Fibroblast of pulmonary artery (primary cell): ENCODE results near the gene UBIAD1.
A peak's percentile ranks its signal among the peaks of the same experiment; 100 is the strongest.

Experiments used
- DNase-seq: peaks from one replicate; pipeline ENCODE4 v3.0.0-alpha.2; 2010; ENCODE audit warnings: low read depth
- H3K4me3 ChIP-seq: replicated peaks from 2 replicates; pipeline ENCODE4 v1.5.1; 2011; ENCODE audit warnings: low read depth, mild to moderate bottlenecking, control low read depth, low read length, moderate library complexity
- TF ChIP-seq, protein P1 (sequence below): IDR thresholded peaks from 2 replicates; pipeline ENCODE4 v1.5.1; 2011; ENCODE audit warnings: mild to moderate bottlenecking, control low read depth, low read length, inconsistent platforms; ENCODE audit errors: missing control alignments

The UBIAD1 gene

DNA sequence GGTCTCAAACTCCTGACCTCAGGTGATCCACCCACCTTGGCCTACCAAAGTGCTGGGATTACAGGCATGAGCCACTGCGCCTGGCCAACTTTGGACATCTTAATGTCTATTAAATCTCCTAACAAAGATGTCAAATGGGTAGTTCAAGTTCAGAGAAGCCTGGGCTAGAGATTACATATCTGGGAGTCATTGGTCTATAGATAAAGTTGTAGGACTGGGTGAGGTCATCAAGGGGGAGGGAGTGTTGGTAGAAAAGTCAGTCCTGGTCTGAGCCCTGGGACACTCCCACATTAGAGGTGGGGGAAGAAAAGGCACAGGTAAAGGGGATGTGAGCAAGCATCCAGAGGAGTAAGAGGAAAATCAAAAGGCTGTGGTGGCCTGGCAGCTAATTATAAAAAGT lies 6.6 kb downstream of the UBIAD1 start:
- no peak overlapping the region for H3K4me3 ChIP-seq
- TF ChIP-seq, protein P1, sequence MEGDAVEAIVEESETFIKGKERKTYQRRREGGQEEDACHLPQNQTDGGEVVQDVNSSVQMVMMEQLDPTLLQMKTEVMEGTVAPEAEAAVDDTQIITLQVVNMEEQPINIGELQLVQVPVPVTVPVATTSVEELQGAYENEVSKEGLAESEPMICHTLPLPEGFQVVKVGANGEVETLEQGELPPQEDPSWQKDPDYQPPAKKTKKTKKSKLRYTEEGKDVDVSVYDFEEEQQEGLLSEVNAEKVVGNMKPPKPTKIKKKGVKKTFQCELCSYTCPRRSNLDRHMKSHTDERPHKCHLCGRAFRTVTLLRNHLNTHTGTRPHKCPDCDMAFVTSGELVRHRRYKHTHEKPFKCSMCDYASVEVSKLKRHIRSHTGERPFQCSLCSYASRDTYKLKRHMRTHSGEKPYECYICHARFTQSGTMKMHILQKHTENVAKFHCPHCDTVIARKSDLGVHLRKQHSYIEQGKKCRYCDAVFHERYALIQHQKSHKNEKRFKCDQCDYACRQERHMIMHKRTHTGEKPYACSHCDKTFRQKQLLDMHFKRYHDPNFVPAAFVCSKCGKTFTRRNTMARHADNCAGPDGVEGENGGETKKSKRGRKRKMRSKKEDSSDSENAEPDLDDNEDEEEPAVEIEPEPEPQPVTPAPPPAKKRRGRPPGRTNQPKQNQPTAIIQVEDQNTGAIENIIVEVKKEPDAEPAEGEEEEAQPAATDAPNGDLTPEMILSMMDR = no peak
- no peak for DNase-seq

DNA sequence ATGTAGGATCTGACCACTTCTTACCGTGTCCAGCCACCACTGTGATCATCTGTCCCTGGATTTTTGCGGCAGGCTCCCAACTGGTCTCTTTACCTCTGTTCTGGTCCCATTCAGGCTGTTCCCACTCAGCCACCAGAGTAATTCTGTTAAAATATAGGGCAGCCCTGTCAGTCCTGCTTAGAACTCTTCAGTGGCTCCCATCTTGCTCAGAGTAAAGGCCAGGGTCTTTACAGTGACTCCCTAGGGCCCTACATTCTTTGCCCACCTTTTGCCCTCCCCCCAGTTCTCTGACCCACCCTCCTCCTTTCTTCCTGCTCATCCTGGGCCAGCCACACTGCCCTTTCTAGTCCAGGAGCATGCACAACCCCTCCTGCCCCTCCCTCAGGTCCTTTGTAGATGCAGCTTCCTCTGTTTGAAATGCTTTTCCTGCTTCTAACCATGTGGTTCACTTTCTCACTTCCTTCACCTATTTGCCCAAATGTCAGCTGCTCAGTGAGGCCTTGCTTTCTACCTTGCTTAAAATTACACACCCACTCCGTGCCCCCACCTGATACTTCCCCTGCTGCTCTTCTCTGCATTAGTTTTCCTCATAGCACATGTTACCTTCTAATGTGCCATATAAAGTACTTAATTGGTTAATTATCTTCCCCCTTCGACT lies 7.8 kb downstream of the UBIAD1 start:
- H3K4me3 ChIP-seq = no peak overlapping the region
- DNase-seq = no peak
- TF ChIP-seq, protein P1 = no peak

DNA sequence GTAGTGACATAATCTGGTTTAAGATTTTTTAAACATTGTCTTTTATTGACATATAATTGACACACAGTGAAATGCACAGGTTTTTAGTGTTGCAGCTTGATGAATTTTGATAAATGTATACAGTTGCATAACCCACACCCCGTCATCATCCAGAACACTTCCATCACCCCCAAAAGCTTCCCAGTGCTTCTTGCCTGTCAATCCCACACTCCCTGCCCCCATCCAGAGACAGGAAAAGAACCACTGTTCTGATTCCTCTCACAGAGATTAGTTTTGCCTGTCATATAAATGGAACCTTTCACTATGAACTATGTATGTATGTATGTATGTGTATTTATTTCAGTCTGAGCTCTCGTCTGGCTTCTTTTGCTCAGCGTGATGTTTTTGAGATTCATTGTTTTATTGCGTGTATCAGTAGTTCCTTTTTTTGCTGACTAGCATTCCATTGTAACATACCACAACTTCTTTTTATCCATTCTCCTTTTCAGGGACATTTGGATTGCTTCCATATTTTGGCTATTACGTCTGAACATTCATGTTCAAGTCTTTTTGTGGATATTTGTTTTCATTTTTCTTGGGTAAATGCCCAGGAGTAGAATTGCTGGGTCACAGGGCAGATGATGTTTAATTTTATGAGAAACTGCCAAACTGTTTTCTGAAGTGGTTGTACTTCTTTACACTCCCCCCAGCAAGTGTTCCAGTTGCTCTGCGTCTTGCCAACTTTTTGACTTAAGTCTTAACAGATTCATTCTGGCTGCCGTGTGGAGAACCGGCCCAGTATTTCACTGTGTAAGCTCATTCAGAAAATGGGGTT lies 8.7 kb downstream of the UBIAD1 start:
- DNase-seq = peak; percentile 98
- TF ChIP-seq, protein P1 = no peak
- no peak overlapping the region for H3K4me3 ChIP-seq

DNA sequence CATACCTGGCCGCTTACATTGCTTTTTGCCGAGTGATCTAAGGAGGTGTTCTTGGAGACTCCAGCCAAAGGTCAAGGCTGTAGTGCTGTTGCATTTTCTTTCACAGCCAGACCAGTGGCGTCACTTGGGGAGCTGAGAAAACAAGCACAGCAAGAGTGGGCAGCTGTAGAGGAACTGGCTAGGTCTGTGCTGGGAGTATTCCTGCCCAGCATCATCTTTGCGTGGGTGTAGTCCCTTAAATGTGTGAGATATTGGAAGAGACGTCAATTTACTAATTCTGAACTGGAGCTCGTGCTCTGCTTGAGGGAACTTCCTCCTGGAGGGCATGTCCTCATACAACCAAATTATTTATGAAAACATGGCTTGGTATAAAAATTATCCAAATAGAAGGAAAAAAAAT lies 10.2 kb downstream of the UBIAD1 start:
- TF ChIP-seq, protein P1 = no peak
- DNase-seq = no peak
- H3K4me3 ChIP-seq = no peak overlapping the region

DNA sequence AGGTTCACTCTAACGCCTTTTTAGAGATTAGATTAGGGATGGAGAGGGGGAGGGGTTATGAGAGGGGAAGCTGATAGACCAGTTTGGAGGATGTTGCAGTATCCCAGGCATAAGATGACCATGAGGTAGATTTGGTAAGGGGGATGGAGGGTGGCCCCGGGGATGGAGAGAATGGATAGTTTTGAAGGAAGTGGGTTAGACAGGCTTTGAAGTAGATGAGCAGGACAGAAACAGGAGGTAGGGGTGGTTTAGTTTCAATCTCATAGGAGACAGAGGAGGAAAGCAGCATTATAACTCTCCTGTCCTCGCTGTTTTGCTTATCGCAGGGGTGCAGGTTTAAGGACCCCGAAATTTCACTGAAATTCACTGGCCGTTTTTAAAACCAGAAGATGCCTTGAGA lies 11.8 kb downstream of the UBIAD1 start:
- DNase-seq = no peak
- no peak overlapping the region for H3K4me3 ChIP-seq
- TF ChIP-seq, protein P1 = no peak

DNA sequence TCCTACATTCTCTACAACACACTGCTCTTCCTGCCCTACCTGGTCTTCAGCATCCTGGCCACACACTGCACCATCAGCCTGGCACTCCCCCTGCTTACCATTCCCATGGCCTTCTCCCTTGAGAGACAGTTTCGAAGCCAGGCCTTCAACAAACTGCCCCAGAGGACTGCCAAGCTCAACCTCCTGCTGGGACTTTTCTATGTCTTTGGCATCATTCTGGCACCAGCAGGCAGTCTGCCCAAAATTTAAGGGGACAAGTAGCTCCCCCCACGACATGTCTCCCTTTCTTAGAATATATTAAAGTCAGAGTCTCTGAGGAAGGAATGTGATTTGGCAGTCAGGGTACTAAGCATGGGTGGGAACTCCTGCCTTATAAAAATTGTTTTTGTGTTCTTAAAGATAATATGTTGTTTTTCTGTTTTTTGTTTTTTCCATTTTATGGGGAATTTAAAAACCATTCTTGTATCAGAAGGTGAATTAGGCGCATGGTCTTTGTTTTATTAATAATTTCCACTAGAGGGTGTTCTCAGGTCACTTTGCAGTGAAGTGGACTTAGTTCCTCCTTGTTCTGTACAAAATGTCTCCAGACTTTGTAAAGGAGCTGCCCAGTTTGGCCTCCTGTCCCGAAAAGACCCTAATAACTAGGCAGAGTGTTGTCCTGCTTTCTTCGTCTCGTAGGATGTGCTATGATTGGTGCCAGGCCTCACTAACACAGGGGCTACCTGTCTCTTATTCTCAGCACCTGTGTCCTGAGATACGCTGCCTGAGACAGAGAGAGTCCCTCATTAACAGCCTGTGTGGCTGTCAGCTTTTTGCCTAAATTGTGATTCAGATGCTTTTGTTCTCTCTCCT lies 13.1 kb downstream of the UBIAD1 start:
- DNase-seq = peak; percentile 49
- no peak overlapping the region for H3K4me3 ChIP-seq
- TF ChIP-seq, protein P1 = peak; percentile 32
